Measurements from ENCODE around the gene PHKB. TPM values are rescaled to one million over a fixed set of nuclear protein-coding genes. Genes with fewer than 3 reads are reported as not detected.

PHKB gene
- total and polyA plus RNA-seq, 2 of the 8 experiments (the other 6 are each of a cell fraction or from before 2014, with no cell fraction given): 18.6 to 38.3 TPM

- H2BK20ac ChIP-seq (ENCODE audit: low read length): no peak overlapping the region
- H2BK120ac ChIP-seq (replicated peaks; ENCODE audit: low read depth, low read length): no peak overlapping the region
- H3K4me2 ChIP-seq (ENCODE audit: insufficient read depth in 1 of 2, low read depth in 2 of 2, low read length in 2 of 2): no peak overlapping the region
- H3K4me3 ChIP-seq (ENCODE audit: extremely low read depth in 1 of 4, insufficient read depth in 2 of 4, low read depth in 3 of 4, low read length in 4 of 4): no peak overlapping the region
- no peaks in the 10 kb centered on the region for H4K20me1 ChIP-seq (replicated peaks in 1 of 2; ENCODE audit: control insufficient read depth in 1 of 2, insufficient read depth in 2 of 2, low read length in 2 of 2)
- no peak overlapping the region for H3K4ac ChIP-seq (replicated peaks; ENCODE audit: insufficient read length, low read depth, low read length)
- H3K9me3 ChIP-seq (ENCODE audit: insufficient read depth in 2 of 2, low read depth in 1 of 2, low read length in 1 of 2): peaks cover 15 to 20% of the 10 kb centered on the region in 2 experiments
- ChIA-PET POLR2A (ENCODE audit: partially characterized antibody) (no interaction called here), CTCF (ENCODE audit: partially characterized antibody) (interaction anchor here (0.5 to 1.0 kb wide), 2 partner anchors 13 to 462 kb away, joined by 3 to 6 read pairs; no protein-coding TSS in a partner anchor)
- no peak overlapping the region for H2AFZ ChIP-seq (ENCODE audit: low read length)
- no peak overlapping the region for H3K14ac ChIP-seq (ENCODE audit: insufficient read length)
- H3K56ac ChIP-seq (replicated peaks; ENCODE audit: insufficient read length, low read depth, low read length): no peak overlapping the region
- no peak overlapping the region for H3K9ac ChIP-seq (replicated peaks in 1 of 4; ENCODE audit: extremely low read depth in 1 of 4, low read depth in 3 of 4, low read length in 3 of 4)
- H3K27ac ChIP-seq (ENCODE audit: low read depth, low read length): no peak overlapping the region
- H3K23me2 ChIP-seq (ENCODE audit: low read depth, low read length): no peaks in the 10 kb centered on the region
- no peaks in the 10 kb centered on the region for H3K27me3 ChIP-seq (replicated peaks in 1 of 4; ENCODE audit: control insufficient read depth in 3 of 4, extremely low read depth in 1 of 4, insufficient read depth in 3 of 4, low read length in 3 of 4)
- H3K23ac ChIP-seq (ENCODE audit: insufficient read length): no peak overlapping the region
- DNase-seq (ENCODE audit: low read depth in 1 of 2, low spot score in 2 of 2) (no peak), FAIRE-seq (no peak)
- H2BK12ac ChIP-seq (ENCODE audit: low read depth, low read length): no peak overlapping the region
- no peak overlapping the region for H2BK15ac ChIP-seq (ENCODE audit: low read length)
- H4K8ac ChIP-seq (ENCODE audit: extremely low read depth, insufficient read depth, low read length): no peak overlapping the region
- TF ChIP-seq CTCF (IDR thresholded peaks at IDR 0.05; ENCODE audit: control extremely low read depth in 1 of 3, insufficient read depth in 1 of 3, low read depth in 1 of 3, low read length in 3 of 3) (no peak), KDM1A (IDR thresholded peaks at IDR 0.05; ENCODE audit: borderline replicate concordance, low read length) (no peak), YY1 (IDR thresholded peaks at IDR 0.05; ENCODE audit: low read depth, low read length) (no peak), GABPA (IDR thresholded peaks at IDR 0.05; ENCODE audit: borderline replicate concordance, insufficient read depth, low read length) (no peak), NRF1 (IDR thresholded peaks at IDR 0.05; ENCODE audit: low read depth, low read length) (no peak), PHF8 (conservative IDR thresholded peaks at IDR 0.05; ENCODE audit: low read depth, low read length) (no peak), SP4 (IDR thresholded peaks at IDR 0.05; ENCODE audit: low read length) (no peak)
- no peak overlapping the region for H2BK5ac ChIP-seq (ENCODE audit: low read depth, low read length)
- no peak overlapping the region for H4K5ac ChIP-seq (ENCODE audit: insufficient read length, low read depth, low read length)
- peaks cover 0 to 7% (median 2%) of the 10 kb centered on the region in 4 experiments; a peak in 3 of 8 replicates for H3K36me3 ChIP-seq (ENCODE audit: control insufficient read depth in 2 of 4, insufficient read depth in 4 of 4, low read length in 3 of 4)
- no peaks in the 10 kb centered on the region for H3K79me2 ChIP-seq (ENCODE audit: control insufficient read depth in 1 of 2, insufficient read depth in 2 of 2, low read length in 2 of 2)
- no peaks in the 10 kb centered on the region for H3K79me1 ChIP-seq (ENCODE audit: low read depth, low read length)
- no peak overlapping the region for H4K91ac ChIP-seq (replicated peaks; ENCODE audit: insufficient read length, low read length)
- H2AK5ac ChIP-seq (ENCODE audit: low read depth, low read length): no peak overlapping the region
- 92% methylated on average over 9 of the region's 9 CpGs; no CpG with 5 or more reads in 1 of the 2 experiments for WGBS, 2 experiments (ENCODE audit: extremely low coverage in 1 of 2, insufficient coverage in 1 of 2, insufficient read length in 1 of 2, insufficient replicate concordance in 2 of 2, low coverage in 1 of 2, low lambda C conversion rate in 2 of 2, missing lambda C conversion rate in 1 of 2)
- H3K18ac ChIP-seq (ENCODE audit: extremely low read depth, low read length): no peak overlapping the region
- H3K4me1 ChIP-seq (replicated peaks in 1 of 4; ENCODE audit: control insufficient read depth in 3 of 4, insufficient read depth in 4 of 4, low read length in 3 of 4): peaks cover 0 to 7% (median 4%) of the 10 kb centered on the region in 4 experiments; a peak in 4 of 7 replicates
Measured at GRCh38 chr16:47493381-47494337, 32.5 kb downstream of the PHKB start.

Measured in H1 (cell line).